ENCODE data around the gene PPP2R5E.

PPP2R5E gene

GRCh38 chr14:63435204-63435603, 108.0 kb downstream of the PPP2R5E start:
- TF ChIP-seq OSR1 (CRISPR knock-in tag; IDR thresholded peaks at IDR 0.05), result no peak
- TF ChIP-seq ZNF565 (CRISPR knock-in tag; conservative IDR thresholded peaks at IDR 0.05; ENCODE audit: low read depth), result no peak
- TF ChIP-seq ZNF70 (CRISPR knock-in tag; IDR thresholded peaks at IDR 0.05), result no peak
- no peak for TF ChIP-seq BACH2 (CRISPR knock-in tag; IDR thresholded peaks at IDR 0.05; ENCODE audit: borderline replicate concordance)
- TF ChIP-seq ZFP3 (CRISPR knock-in tag; IDR thresholded peaks at IDR 0.05), result no peak
- no peak for TF ChIP-seq ZC3H10 (CRISPR knock-in tag; IDR thresholded peaks at IDR 0.05)
- no peak for TF ChIP-seq POU6F1 (CRISPR knock-in tag; IDR thresholded peaks at IDR 0.05; ENCODE audit: borderline replicate concordance, low read depth)
- TF ChIP-seq TCF4 (CRISPR knock-in tag; IDR thresholded peaks at IDR 0.05; ENCODE audit: borderline replicate concordance), result no peak
- no peak for TF ChIP-seq RARB (CRISPR knock-in tag; IDR thresholded peaks at IDR 0.05)
- TF ChIP-seq CSRNP3 (CRISPR knock-in tag; IDR thresholded peaks at IDR 0.05), result no peak
- no peak for TF ChIP-seq PATZ1 (CRISPR knock-in tag; IDR thresholded peaks at IDR 0.05; ENCODE audit: borderline replicate concordance)
- TF ChIP-seq ISL1 (CRISPR knock-in tag; IDR thresholded peaks at IDR 0.05), result no peak
- no peak for TF ChIP-seq ZFP30 (CRISPR knock-in tag; IDR thresholded peaks at IDR 0.05)
- no peak for TF ChIP-seq GLIS3 (CRISPR knock-in tag; IDR thresholded peaks at IDR 0.05)
- no peak for TF ChIP-seq ESRRG (CRISPR knock-in tag; IDR thresholded peaks at IDR 0.05)
- no peak for TF ChIP-seq ZNF8 (CRISPR knock-in tag; IDR thresholded peaks at IDR 0.05)
- no peak for TF ChIP-seq CREB5 (CRISPR knock-in tag; IDR thresholded peaks at IDR 0.05; ENCODE audit: low read depth)
- TF ChIP-seq SNAI2 (CRISPR knock-in tag; IDR thresholded peaks at IDR 0.05), result no peak

GRCh38 chr14:63432888-63433552, 110.2 kb downstream of the PPP2R5E start:
- ATAC-seq, result no peak
- no peak for TF ChIP-seq ARNTL (CRISPR knock-in tag; IDR thresholded peaks at IDR 0.05; ENCODE audit: borderline replicate concordance, low read depth)
- no peak for TF ChIP-seq OSR1 (CRISPR knock-in tag; IDR thresholded peaks at IDR 0.05)
- no peak for TF ChIP-seq TOX (CRISPR knock-in tag; IDR thresholded peaks at IDR 0.05; ENCODE audit: borderline replicate concordance)
- no peak for TF ChIP-seq ZFP3 (CRISPR knock-in tag; IDR thresholded peaks at IDR 0.05)
- TF ChIP-seq RARB (CRISPR knock-in tag; IDR thresholded peaks at IDR 0.05), result no peak
- TF ChIP-seq POU6F1 (CRISPR knock-in tag; IDR thresholded peaks at IDR 0.05; ENCODE audit: borderline replicate concordance, low read depth), result no peak
- no peak for TF ChIP-seq ISL1 (CRISPR knock-in tag; IDR thresholded peaks at IDR 0.05)
- TF ChIP-seq ESRRG (CRISPR knock-in tag; IDR thresholded peaks at IDR 0.05), result no peak
- no peak for TF ChIP-seq TSHZ2 (CRISPR knock-in tag; IDR thresholded peaks at IDR 0.05)

More at GRCh38 chr14:63435204-63435603, 108.0 kb downstream of the PPP2R5E start:
- ATAC-seq, result no peak
